ENCODE results near the gene HOXB13. TPM values are rescaled to one million over a fixed set of nuclear protein-coding genes. Genes with fewer than 3 reads are reported as not detected.

Gene HOXB13
- total RNA-seq, 2 experiments from 2014 or later = not detected

- no peak for DNase-seq
- Mint-ChIP-seq H3K4me3 (no peak overlapping the region), H3K27me3 (peaks cover 87% of the 10 kb centered on the region), H3K9me3 (no peaks in the 10 kb centered on the region), H3K36me3 (peaks cover 1% of the 10 kb centered on the region), H3K27ac (no peak overlapping the region), H3K4me1 (peaks cover 12% of the 10 kb centered on the region)
Observed at GRCh38 chr17:48715496-48716399, 12.8 kb downstream of the HOXB13 start.

- no peak overlapping the region for H3K27ac Mint-ChIP-seq
- H3K27me3 Mint-ChIP-seq = peaks cover 84% of the 10 kb centered on the region
- no peak for DNase-seq
- no peak overlapping the region for H3K4me3 Mint-ChIP-seq
- H3K36me3 Mint-ChIP-seq = no peaks in the 10 kb centered on the region
- no peaks in the 10 kb centered on the region for H3K9me3 Mint-ChIP-seq
- no peaks in the 10 kb centered on the region for H3K4me1 Mint-ChIP-seq
Observed at GRCh38 chr17:48711128-48711527, 17.4 kb downstream of the HOXB13 start.

GRCh38 chr17:48704361-48705248 lies 23.9 kb downstream of the HOXB13 start:
- peaks cover 75% of the 10 kb centered on the region for H3K27me3 Mint-ChIP-seq
- no peak overlapping the region for H3K27ac Mint-ChIP-seq
- no peak for DNase-seq

GRCh38 chr17:48701864-48702532 lies 26.6 kb downstream of the HOXB13 start:
- H3K9me3 Mint-ChIP-seq = no peaks in the 10 kb centered on the region
- H3K36me3 Mint-ChIP-seq = no peaks in the 10 kb centered on the region
- no peak for DNase-seq
- H3K27me3 Mint-ChIP-seq = peaks cover 71% of the 10 kb centered on the region
- no peak overlapping the region for H3K4me3 Mint-ChIP-seq
- no peaks in the 10 kb centered on the region for H3K4me1 Mint-ChIP-seq
- H3K27ac Mint-ChIP-seq = no peak overlapping the region

More at GRCh38 chr17:48704361-48705248, 23.9 kb downstream of the HOXB13 start:
- Mint-ChIP-seq H3K4me1 (no peaks in the 10 kb centered on the region), H3K9me3 (no peaks in the 10 kb centered on the region), H3K4me3 (no peak overlapping the region), H3K36me3 (no peaks in the 10 kb centered on the region)

- Mint-ChIP-seq H3K36me3 (no peaks in the 10 kb centered on the region), H3K4me1 (no peaks in the 10 kb centered on the region), H3K27ac (no peak overlapping the region), H3K27me3 (peaks cover 48% of the 10 kb centered on the region), H3K4me3 (no peak overlapping the region), H3K9me3 (peaks cover 3% of the 10 kb centered on the region)
- no peak for DNase-seq
Observed at GRCh38 chr17:48693178-48693577, 35.4 kb downstream of the HOXB13 start.

GRCh38 chr17:48692049-48692448 lies 36.5 kb downstream of the HOXB13 start:
- H3K9me3 Mint-ChIP-seq = peaks cover 3% of the 10 kb centered on the region
- DNase-seq = no peak
- no peak overlapping the region for H3K4me3 Mint-ChIP-seq
- no peak overlapping the region for H3K27ac Mint-ChIP-seq
- no peaks in the 10 kb centered on the region for H3K36me3 Mint-ChIP-seq
- peaks cover 40% of the 10 kb centered on the region for H3K27me3 Mint-ChIP-seq
- H3K4me1 Mint-ChIP-seq = no peaks in the 10 kb centered on the region

- H3K4me1 Mint-ChIP-seq = no peaks in the 10 kb centered on the region
Observed at GRCh38 chr17:48690655-48691054, 37.9 kb downstream of the HOXB13 start.

GRCh38 chr17:48681609-48682008 lies 46.9 kb downstream of the HOXB13 start:
- no peak overlapping the region for H3K27ac Mint-ChIP-seq
- no peaks in the 10 kb centered on the region for H3K4me1 Mint-ChIP-seq
- H3K27me3 Mint-ChIP-seq = peaks cover 39% of the 10 kb centered on the region
- no peaks in the 10 kb centered on the region for H3K9me3 Mint-ChIP-seq
- no peaks in the 10 kb centered on the region for H3K36me3 Mint-ChIP-seq
- H3K4me3 Mint-ChIP-seq = no peak overlapping the region
- DNase-seq = no peak

More at GRCh38 chr17:48690655-48691054, 37.9 kb downstream of the HOXB13 start:
- H3K27me3 Mint-ChIP-seq = peaks cover 28% of the 10 kb centered on the region
- H3K9me3 Mint-ChIP-seq = peaks cover 3% of the 10 kb centered on the region
- no peak overlapping the region for H3K4me3 Mint-ChIP-seq
- no peak overlapping the region for H3K27ac Mint-ChIP-seq
- H3K36me3 Mint-ChIP-seq = no peaks in the 10 kb centered on the region
- no peak for DNase-seq

GRCh38 chr17:48679385-48680096 lies 49.0 kb downstream of the HOXB13 start:
- no peaks in the 10 kb centered on the region for H3K9me3 Mint-ChIP-seq
- no peak overlapping the region for H3K4me3 Mint-ChIP-seq
- peaks cover 51% of the 10 kb centered on the region for H3K27me3 Mint-ChIP-seq
- H3K36me3 Mint-ChIP-seq = no peaks in the 10 kb centered on the region
- no peaks in the 10 kb centered on the region for H3K4me1 Mint-ChIP-seq
- DNase-seq = no peak
- H3K27ac Mint-ChIP-seq = no peak overlapping the region

- Mint-ChIP-seq H3K36me3 (no peaks in the 10 kb centered on the region), H3K9me3 (no peaks in the 10 kb centered on the region), H3K4me3 (peak overlapping the region; percentile 20), H3K27me3 (peaks cover 58% of the 10 kb centered on the region), H3K27ac (no peak overlapping the region), H3K4me1 (no peaks in the 10 kb centered on the region)
- peak; percentile 77 for DNase-seq
Observed at GRCh38 chr17:48678141-48678971, 50.2 kb downstream of the HOXB13 start.

GRCh38 chr17:48676963-48677558 lies 51.5 kb downstream of the HOXB13 start:
- no peak overlapping the region for H3K4me3 Mint-ChIP-seq
- no peaks in the 10 kb centered on the region for H3K36me3 Mint-ChIP-seq
- H3K4me1 Mint-ChIP-seq = no peaks in the 10 kb centered on the region
- no peak overlapping the region for H3K27ac Mint-ChIP-seq
- peaks cover 63% of the 10 kb centered on the region for H3K27me3 Mint-ChIP-seq
- DNase-seq = no peak
- no peaks in the 10 kb centered on the region for H3K9me3 Mint-ChIP-seq

Data from activated naive CD8-positive, alpha-beta T cell treated with anti-CD3 and anti-CD28 coated beads for 36 hours (primary cell).